ENCODE results near the gene TMEM240. TPM values are rescaled to one million over a fixed set of nuclear protein-coding genes. Genes with fewer than 3 reads are reported as not detected.

The TMEM240 gene
- total and polyA plus RNA-seq, 9 of the 15 experiments (the other 6 are each of a cell fraction or from before 2014, with no cell fraction given) = 0.24 to 2.0 (median 0.69) TPM; not detected in 5

DNA sequence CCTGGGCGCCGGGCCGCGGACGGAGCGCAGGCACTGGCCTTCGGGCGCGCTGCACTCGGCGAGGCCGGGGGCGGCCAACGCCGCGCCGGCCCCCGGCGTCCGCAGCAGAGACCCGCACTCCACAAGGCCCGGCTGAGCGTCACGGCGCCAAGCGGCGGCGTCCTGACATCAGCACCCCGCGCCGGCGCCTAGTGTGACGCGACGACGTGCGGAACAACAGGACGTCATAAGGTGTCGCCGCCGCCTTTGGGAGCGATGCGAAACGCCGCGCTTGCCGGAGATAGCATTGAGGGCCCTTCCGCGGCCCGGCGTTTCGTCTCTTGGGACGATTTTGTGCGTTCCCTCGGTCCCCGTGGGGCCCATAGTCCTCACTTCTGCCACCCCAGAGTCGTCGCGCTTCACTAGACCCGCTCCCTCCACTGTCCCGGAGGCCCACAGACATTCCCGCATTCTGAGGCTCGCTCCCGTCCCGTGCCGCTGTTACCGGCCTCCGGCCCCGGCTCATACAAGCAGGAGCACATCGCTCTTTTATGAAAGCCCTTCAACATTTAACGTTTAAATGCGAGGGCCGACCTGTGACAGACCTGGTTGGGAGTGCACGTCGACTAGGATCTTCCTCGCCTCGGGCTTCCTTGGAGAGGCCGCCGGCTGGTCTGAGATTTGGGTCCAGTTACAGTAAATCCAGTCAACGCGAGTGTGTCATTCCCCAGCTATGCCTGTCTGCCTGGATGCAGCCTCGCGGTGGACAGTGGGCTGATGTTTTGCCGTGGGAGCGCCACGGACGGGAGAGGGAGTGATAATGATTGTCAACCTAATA, 34.5 kb upstream of the TMEM240 start, which contains the start of gene SSU72 (continued):
- TF ChIP-seq, protein P1, sequence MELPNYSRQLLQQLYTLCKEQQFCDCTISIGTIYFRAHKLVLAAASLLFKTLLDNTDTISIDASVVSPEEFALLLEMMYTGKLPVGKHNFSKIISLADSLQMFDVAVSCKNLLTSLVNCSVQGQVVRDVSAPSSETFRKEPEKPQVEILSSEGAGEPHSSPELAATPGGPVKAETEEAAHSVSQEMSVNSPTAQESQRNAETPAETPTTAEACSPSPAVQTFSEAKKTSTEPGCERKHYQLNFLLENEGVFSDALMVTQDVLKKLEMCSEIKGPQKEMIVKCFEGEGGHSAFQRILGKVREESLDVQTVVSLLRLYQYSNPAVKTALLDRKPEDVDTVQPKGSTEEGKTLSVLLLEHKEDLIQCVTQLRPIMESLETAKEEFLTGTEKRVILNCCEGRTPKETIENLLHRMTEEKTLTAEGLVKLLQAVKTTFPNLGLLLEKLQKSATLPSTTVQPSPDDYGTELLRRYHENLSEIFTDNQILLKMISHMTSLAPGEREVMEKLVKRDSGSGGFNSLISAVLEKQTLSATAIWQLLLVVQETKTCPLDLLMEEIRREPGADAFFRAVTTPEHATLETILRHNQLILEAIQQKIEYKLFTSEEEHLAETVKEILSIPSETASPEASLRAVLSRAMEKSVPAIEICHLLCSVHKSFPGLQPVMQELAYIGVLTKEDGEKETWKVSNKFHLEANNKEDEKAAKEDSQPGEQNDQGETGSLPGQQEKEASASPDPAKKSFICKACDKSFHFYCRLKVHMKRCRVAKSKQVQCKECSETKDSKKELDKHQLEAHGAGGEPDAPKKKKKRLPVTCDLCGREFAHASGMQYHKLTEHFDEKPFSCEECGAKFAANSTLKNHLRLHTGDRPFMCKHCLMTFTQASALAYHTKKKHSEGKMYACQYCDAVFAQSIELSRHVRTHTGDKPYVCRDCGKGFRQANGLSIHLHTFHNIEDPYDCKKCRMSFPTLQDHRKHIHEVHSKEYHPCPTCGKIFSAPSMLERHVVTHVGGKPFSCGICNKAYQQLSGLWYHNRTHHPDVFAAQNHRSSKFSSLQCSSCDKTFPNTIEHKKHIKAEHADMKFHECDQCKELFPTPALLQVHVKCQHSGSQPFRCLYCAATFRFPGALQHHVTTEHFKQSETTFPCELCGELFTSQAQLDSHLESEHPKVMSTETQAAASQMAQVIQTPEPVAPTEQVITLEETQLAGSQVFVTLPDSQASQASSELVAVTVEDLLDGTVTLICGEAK (IDR thresholded peaks at IDR 0.05) = peak; percentile 37
- TF ChIP-seq, protein P1 (CRISPR knock-in tag; IDR thresholded peaks at IDR 0.05) = no peak
- TF ChIP-seq SIRT6 (IDR thresholded peaks at IDR 0.05; ENCODE audit: low read depth, low read length) (no peak), RFX5 (IDR thresholded peaks at IDR 0.05; ENCODE audit: low read depth, low read length) (peak; percentile 75), ZNF766 (CRISPR knock-in tag; conservative IDR thresholded peaks at IDR 0.05) (peak; percentile 74; the same call in 1 of the 2 replicates), SMAD1 (IDR thresholded peaks at IDR 0.05; ENCODE audit: low read depth, low read length, partially characterized antibody) (peak; percentile 33), ZHX1 (conservative IDR thresholded peaks at IDR 0.05; ENCODE audit: low read length) (peak; percentile 97), ERF (CRISPR knock-in tag; IDR thresholded peaks at IDR 0.05) (0 out of 2 replicates have a peak, but pooled peaks have one; percentile 29), NONO (IDR thresholded peaks at IDR 0.05; ENCODE audit: low read depth in 2 of 2, low read length in 1 of 2) (peak in 1 of 2 experiments; percentile 95), MED1 (CRISPR knock-in tag; IDR thresholded peaks at IDR 0.05; ENCODE audit: borderline replicate concordance) (peak; percentile 70; the same call in 1 of the 2 replicates), KHSRP (IDR thresholded peaks at IDR 0.05) (peak; percentile 97)
- TF ChIP-seq, protein P2, sequence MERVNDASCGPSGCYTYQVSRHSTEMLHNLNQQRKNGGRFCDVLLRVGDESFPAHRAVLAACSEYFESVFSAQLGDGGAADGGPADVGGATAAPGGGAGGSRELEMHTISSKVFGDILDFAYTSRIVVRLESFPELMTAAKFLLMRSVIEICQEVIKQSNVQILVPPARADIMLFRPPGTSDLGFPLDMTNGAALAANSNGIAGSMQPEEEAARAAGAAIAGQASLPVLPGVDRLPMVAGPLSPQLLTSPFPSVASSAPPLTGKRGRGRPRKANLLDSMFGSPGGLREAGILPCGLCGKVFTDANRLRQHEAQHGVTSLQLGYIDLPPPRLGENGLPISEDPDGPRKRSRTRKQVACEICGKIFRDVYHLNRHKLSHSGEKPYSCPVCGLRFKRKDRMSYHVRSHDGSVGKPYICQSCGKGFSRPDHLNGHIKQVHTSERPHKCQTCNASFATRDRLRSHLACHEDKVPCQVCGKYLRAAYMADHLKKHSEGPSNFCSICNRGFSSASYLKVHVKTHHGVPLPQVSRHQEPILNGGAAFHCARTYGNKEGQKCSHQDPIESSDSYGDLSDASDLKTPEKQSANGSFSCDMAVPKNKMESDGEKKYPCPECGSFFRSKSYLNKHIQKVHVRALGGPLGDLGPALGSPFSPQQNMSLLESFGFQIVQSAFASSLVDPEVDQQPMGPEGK (CRISPR knock-in tag; IDR thresholded peaks at IDR 0.05; ENCODE audit: borderline replicate concordance) = no peak
